Loucy (cell line): Measurements from ENCODE around the gene EPHA5.

Experiments
- EZH2phosphoT487 ChIP-seq: fragments of 200-600 bp; IDR thresholded peaks from 2 replicates; pipeline ENCODE4 v1.6.1; 2018; ENCODE audit warnings: antibody characterized with exemption, mild to moderate bottlenecking, moderate library complexity, borderline replicate concordance
- TF ChIP-seq, protein P1 (sequence below): fragments of 200-600 bp; sonication (generic); conservative IDR thresholded peaks from 2 replicates; pipeline ENCODE4 v1.5.1; 2014; ENCODE audit warnings: mild to moderate bottlenecking, antibody characterized with exemption, low read length

DNA sequence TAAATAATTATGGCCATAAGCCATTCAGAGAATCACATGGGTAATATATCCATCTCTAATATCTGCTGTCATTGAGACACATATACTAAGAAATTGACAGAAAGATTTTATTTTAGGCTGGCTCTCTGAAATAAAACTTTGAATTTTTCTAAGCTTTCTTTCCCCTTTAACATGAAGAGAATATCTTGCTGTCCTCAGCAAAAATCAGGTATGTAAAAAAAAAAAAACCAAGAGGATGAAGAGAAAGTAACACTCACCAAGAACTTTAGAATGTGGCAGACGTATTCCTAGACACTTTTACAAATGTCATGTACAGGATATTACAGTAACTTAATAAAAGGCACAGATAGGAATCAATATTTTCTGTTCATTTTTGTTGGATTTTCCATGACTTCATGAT lies 65.8 kb downstream of the EPHA5 start:
- TF ChIP-seq, protein P1, sequence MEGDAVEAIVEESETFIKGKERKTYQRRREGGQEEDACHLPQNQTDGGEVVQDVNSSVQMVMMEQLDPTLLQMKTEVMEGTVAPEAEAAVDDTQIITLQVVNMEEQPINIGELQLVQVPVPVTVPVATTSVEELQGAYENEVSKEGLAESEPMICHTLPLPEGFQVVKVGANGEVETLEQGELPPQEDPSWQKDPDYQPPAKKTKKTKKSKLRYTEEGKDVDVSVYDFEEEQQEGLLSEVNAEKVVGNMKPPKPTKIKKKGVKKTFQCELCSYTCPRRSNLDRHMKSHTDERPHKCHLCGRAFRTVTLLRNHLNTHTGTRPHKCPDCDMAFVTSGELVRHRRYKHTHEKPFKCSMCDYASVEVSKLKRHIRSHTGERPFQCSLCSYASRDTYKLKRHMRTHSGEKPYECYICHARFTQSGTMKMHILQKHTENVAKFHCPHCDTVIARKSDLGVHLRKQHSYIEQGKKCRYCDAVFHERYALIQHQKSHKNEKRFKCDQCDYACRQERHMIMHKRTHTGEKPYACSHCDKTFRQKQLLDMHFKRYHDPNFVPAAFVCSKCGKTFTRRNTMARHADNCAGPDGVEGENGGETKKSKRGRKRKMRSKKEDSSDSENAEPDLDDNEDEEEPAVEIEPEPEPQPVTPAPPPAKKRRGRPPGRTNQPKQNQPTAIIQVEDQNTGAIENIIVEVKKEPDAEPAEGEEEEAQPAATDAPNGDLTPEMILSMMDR, result no peak
- no peak for TF ChIP-seq EZH2phosphoT487
